ENCODE results near the gene DIDO1. TPM values are rescaled to one million over a fixed set of nuclear protein-coding genes. Genes with fewer than 3 reads are reported as not detected.

Gene DIDO1

Small RNA genes lying within 50 kb of the gene (small RNA-seq; reads per million reads assigned to genes)
- gene DPH3P1 (ENCODE audit: low read depth): not detected
